ENCODE measurements around the gene SNX5. TPM values are rescaled to one million over a fixed set of nuclear protein-coding genes. Genes with fewer than 3 reads are reported as not detected.

SNX5 gene
- total and polyA plus RNA-seq, 2 of the 13 experiments (the other 11 are each of a cell fraction or from before 2014, with no cell fraction given) = 664 to 1,040 TPM

GRCh38 chr20:17939622-17940223 lies 28.9 kb downstream of the SNX5 start (continued):
- 0 out of 2 replicates have a peak, but pooled peaks have one; percentile 61 for TF ChIP-seq RNF219 (CRISPR knock-in tag; IDR thresholded peaks at IDR 0.05)
- peak; percentile 29 for TF ChIP-seq MYC (CRISPR knock-in tag; IDR thresholded peaks at IDR 0.05; ENCODE audit: borderline replicate concordance)
- TF ChIP-seq ZFP91 (CRISPR knock-in tag; IDR thresholded peaks at IDR 0.05; ENCODE audit: borderline replicate concordance) = peak; percentile 60; the same call in 1 of the 2 replicates
- 0 out of 2 replicates have a peak, but pooled peaks have one; percentile 47 for TF ChIP-seq ZNF451 (CRISPR knock-in tag; IDR thresholded peaks at IDR 0.05)
- peak; percentile 38 for TF ChIP-seq CCAR2 (optimal IDR thresholded peaks at IDR 0.05; ENCODE audit: low read depth, low read length)
- TF ChIP-seq NR0B2 (CRISPR knock-in tag; IDR thresholded peaks at IDR 0.05) = 0 out of 2 replicates have a peak, but pooled peaks have one; percentile 1
- TF ChIP-seq MLLT10 (CRISPR knock-in tag; IDR thresholded peaks at IDR 0.05) = no peak
- TF ChIP-seq ZNF615 (CRISPR knock-in tag; IDR thresholded peaks at IDR 0.05; ENCODE audit: borderline replicate concordance) = peak; percentile 92; the same call in 1 of the 2 replicates
- 0 out of 2 replicates have a peak, but pooled peaks have one; percentile 10 for TF ChIP-seq ZNF740 (CRISPR knock-in tag; IDR thresholded peaks at IDR 0.05)
- TF ChIP-seq HNF4A (CRISPR knock-in tag; IDR thresholded peaks at IDR 0.05) = 0 out of 2 replicates have a peak, but pooled peaks have one; percentile 7
- peak; percentile 87; the same call in 1 of the 2 replicates for TF ChIP-seq ZNF558 (CRISPR knock-in tag; IDR thresholded peaks at IDR 0.05; ENCODE audit: borderline replicate concordance)
- peak; percentile 59 for TF ChIP-seq ZNF281 (CRISPR knock-in tag; IDR thresholded peaks at IDR 0.05; ENCODE audit: borderline replicate concordance)
- peak; percentile 75 for TF ChIP-seq HNRNPH1 (optimal IDR thresholded peaks at IDR 0.05; ENCODE audit: low read depth, low read length)
- TF ChIP-seq NR2F2 (IDR thresholded peaks at IDR 0.05; ENCODE audit: borderline replicate concordance, low read depth) = 0 out of 2 replicates have a peak, but pooled peaks have one; percentile 15
- TF ChIP-seq DZIP1 (CRISPR knock-in tag; IDR thresholded peaks at IDR 0.05) = peak; percentile 64; the same call in 1 of the 2 replicates
- peak; percentile 67 for TF ChIP-seq POLR2AphosphoS5 (IDR thresholded peaks at IDR 0.05; ENCODE audit: low read depth, low read length)
- TF ChIP-seq MIER2 (CRISPR knock-in tag; IDR thresholded peaks at IDR 0.05) = peak; percentile 18; the same call in 1 of the 2 replicates
- peak; percentile 22 for TF ChIP-seq PHF5A (CRISPR knock-in tag; IDR thresholded peaks at IDR 0.05; ENCODE audit: low read depth, unreplicated experiment)
